Measurements from ENCODE around the gene SPG11. TPM values are rescaled to one million over a fixed set of nuclear protein-coding genes. Genes with fewer than 3 reads are reported as not detected.
"Not testable (repeated sequence)": the region's sequence is repeated elsewhere in the genome, so short reads cannot be mapped to it uniquely, and the experiment has no call there.

SPG11 gene
- 34.3 and 36.4 TPM in 2 replicates for total RNA-seq (2014; rRNA removed; shearing (Covaris generic))

DNA sequence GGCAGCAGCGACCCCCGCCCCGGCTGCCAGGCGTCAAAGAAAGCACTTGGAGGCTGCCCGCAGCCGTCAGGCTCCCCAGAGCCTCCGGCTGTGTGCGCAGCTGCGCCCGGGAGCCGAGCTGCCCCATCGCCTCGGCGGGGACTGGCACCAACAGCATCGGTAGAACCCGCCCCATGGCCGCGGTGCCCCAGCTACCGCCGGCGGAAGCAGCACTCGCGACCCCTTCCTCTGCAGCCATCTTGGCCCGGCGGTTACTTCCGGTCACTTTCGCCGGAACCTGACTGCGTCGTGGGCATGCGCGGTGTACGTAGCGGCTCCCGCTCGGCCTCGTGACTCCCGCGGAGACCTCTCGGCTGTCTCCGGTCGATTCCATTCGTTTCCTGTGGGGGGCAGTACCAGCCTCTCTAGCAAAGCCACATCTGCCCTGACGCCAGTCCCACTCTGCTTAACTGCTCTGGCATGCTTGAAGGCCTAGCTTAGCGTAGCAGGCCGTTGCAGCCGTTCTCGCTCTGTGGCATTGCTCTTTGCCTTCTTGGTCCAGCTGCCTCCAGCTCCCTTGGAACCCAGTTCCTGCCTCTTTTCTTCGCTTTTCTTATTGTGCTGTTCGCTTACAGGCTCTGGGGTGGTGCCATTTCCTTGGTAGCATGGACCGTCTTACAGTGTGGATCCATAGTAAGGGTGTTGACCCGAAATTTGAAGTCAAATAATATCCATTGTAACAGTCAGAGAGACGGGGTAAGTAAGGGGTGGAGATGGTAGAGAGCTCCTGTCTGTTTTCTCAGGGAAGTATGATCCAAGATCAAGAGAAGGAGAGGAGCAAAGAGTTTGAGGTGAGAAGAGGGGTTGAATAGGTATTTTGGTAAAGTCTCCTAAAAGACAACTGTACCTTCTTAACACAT lies at the start of gene SPG11:
Gene SPG11 (minus strand): TSS at position 253 of the 899 bp plus-strand sequence. CDS start 15 bp downstream, at position 238.
- no peaks in the 10 kb centered on the region; the same call in 1 of the 2 replicates for H3K36me3 ChIP-seq (replicated peaks; ENCODE audit: control insufficient read depth, insufficient read depth, low read length)
- no peaks in the 10 kb centered on the region for H3K27me3 ChIP-seq (ENCODE audit: control insufficient read depth, insufficient read depth, low read length)
- peak within 1 kb of the TSS; percentile 91 for H3K4me3 ChIP-seq (ENCODE audit: insufficient read depth, low read depth, low read length)
- DNase-seq: peak; percentile 93

- Histone ChIP-seq H3K27me3 (ENCODE audit: control insufficient read depth, insufficient read depth, low read length) (peaks cover 6% of the 10 kb centered on the region), H3K36me3 (replicated peaks; ENCODE audit: control insufficient read depth, insufficient read depth, low read length) (peaks cover 6% of the 10 kb centered on the region), H3K4me3 (ENCODE audit: insufficient read depth, low read depth, low read length) (peak overlapping the region; percentile 85)
- no peak for DNase-seq
Observed at GRCh38 chr15:44712346-44713005, 49.0 kb upstream of the SPG11 start.

GRCh38 chr15:44711743-44712345 lies 48.4 kb upstream of the SPG11 start:
- H3K27me3 ChIP-seq (ENCODE audit: control insufficient read depth, insufficient read depth, low read length): peaks cover 6% of the 10 kb centered on the region
- peak overlapping the region; percentile 85 for H3K4me3 ChIP-seq (ENCODE audit: insufficient read depth, low read depth, low read length)
- peak; percentile 67 for DNase-seq
- peaks cover 5% of the 10 kb centered on the region for H3K36me3 ChIP-seq (replicated peaks; ENCODE audit: control insufficient read depth, insufficient read depth, low read length)

GRCh38 chr15:44711096-44711742 lies 47.8 kb upstream of the SPG11 start, which contains the start of the genes B2M and PATL2:
Gene B2M (plus strand): TSS chr15:44711517. CDS start chr15:44711547, 30 bp downstream.
Gene PATL2 (minus strand): TSS chr15:44711323. CDS start chr15:44676490, 34,833 bp downstream.
- Histone ChIP-seq H3K4me3 (ENCODE audit: insufficient read depth, low read depth, low read length) (peak within 1 kb of the TSS; percentile 85), H3K27me3 (ENCODE audit: control insufficient read depth, insufficient read depth, low read length) (peaks cover 6% of the 10 kb centered on the region), H3K36me3 (replicated peaks; ENCODE audit: control insufficient read depth, insufficient read depth, low read length) (peaks cover 1% of the 10 kb centered on the region; the same call in 1 of the 2 replicates)
- peak; percentile 92 for DNase-seq

GRCh38 chr15:44710236-44711095 lies 47.0 kb upstream of the SPG11 start:
- Histone ChIP-seq H3K27me3 (ENCODE audit: control insufficient read depth, insufficient read depth, low read length) (peaks cover 6% of the 10 kb centered on the region), H3K36me3 (replicated peaks; ENCODE audit: control insufficient read depth, insufficient read depth, low read length) (no peaks in the 10 kb centered on the region), H3K4me3 (ENCODE audit: insufficient read depth, low read depth, low read length) (peak overlapping the region; percentile 85)
- peak; percentile 33 for DNase-seq

DNA sequence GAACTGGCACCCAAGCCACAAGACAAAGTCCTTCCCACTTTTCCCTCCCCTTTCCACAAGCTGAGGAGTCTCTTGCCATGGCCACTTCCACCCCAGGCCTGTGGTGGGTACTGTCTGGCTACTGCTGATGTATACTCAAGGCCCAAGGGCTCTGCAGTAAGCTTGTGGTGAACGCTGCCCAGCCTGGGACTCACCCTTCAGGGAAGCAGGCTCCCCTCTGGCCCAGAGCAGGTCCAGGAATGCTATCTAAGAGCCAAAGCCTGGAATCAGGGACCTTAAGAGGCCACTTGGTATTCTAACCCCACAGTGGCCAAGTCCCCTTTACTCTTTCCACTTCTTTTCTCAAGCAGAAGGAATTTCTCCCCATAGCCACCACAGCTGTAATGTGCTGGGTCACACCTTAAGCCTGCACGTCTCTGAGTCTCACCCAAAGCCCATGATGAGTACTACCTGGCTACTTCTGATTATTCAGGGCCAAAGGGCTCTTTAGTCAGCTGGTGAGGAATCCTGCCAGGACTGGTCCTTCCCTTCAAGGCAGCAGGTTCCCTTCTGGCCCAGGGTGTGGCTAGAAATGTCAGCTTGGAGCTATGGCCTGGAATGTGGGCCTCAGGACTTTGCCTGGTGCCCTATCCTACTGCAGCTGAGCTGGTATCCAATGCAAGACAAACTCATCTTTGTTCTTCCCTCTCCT lies 43.6 kb upstream of the SPG11 start:
- no peak for DNase-seq
- H3K36me3 ChIP-seq (replicated peaks; ENCODE audit: control insufficient read depth, insufficient read depth, low read length): no peaks in the 10 kb centered on the region
- no peak overlapping the region for H3K4me3 ChIP-seq (ENCODE audit: insufficient read depth, low read depth, low read length)
- peaks cover 5% of the 10 kb centered on the region for H3K27me3 ChIP-seq (ENCODE audit: control insufficient read depth, insufficient read depth, low read length)

DNA sequence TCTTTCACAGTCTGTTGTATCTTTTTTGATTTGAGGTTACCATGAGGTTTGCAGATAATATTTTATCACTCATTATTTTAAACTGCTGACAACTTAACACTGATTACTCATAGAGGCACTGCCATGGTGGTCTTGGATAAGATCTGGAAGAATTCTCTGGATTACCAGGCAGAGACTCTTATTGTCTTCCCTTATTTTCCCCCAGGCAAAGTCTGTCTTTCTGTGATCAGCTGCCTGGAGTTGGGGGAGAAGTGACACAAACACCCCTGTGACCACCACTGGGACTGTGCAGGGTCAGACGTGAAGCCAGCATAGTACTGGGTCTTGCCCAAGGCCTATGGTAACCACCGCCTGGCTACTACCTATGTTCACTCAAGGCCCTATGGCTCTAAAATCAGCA lies 42.9 kb upstream of the SPG11 start:
- Histone ChIP-seq H3K4me3 (ENCODE audit: insufficient read depth, low read depth, low read length) (no peak overlapping the region), H3K36me3 (replicated peaks; ENCODE audit: control insufficient read depth, insufficient read depth, low read length) (no peaks in the 10 kb centered on the region), H3K27me3 (ENCODE audit: control insufficient read depth, insufficient read depth, low read length) (no peaks in the 10 kb centered on the region)
- no peak for DNase-seq

- DNase-seq: no peak
- Histone ChIP-seq H3K27me3 (ENCODE audit: control insufficient read depth, insufficient read depth, low read length) (no peaks in the 10 kb centered on the region), H3K36me3 (replicated peaks; ENCODE audit: control insufficient read depth, insufficient read depth, low read length) (no peaks in the 10 kb centered on the region), H3K4me3 (ENCODE audit: insufficient read depth, low read depth, low read length) (no peak overlapping the region)
Observed at GRCh38 chr15:44705986-44706385, 42.5 kb upstream of the SPG11 start.

DNA sequence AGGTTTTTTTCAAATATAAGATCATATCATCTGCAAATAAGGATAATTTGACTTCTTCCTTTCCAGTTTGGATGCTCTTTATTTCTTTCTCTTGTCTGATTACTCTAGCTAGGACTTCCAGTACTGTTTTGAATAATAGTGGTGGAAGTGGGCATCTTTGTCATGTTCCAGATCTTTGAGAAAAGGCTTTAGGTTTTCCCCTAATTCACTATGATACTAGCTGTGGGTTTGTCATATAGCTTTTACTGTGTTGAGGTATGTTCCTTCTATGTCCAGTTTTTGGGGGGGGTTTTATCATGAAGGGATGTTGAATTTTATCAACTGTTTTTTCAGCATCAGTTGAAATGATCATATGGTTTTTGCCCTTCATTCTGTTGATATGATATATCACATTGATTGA lies 37.2 kb upstream of the SPG11 start:
- DNase-seq; H3K36me3 ChIP-seq (replicated peaks; ENCODE audit: control insufficient read depth, insufficient read depth, low read length); H3K27me3 ChIP-seq (ENCODE audit: control insufficient read depth, insufficient read depth, low read length); H3K4me3 ChIP-seq (ENCODE audit: insufficient read depth, low read depth, low read length): not testable (repeated sequence)

- no peaks in the 10 kb centered on the region for H3K27me3 ChIP-seq (ENCODE audit: control insufficient read depth, insufficient read depth, low read length)
- H3K4me3 ChIP-seq (ENCODE audit: insufficient read depth, low read depth, low read length): no peak overlapping the region
- H3K36me3 ChIP-seq (replicated peaks; ENCODE audit: control insufficient read depth, insufficient read depth, low read length): no peaks in the 10 kb centered on the region
- no peak for DNase-seq
Observed at GRCh38 chr15:44698641-44699040, 35.2 kb upstream of the SPG11 start.

DNA sequence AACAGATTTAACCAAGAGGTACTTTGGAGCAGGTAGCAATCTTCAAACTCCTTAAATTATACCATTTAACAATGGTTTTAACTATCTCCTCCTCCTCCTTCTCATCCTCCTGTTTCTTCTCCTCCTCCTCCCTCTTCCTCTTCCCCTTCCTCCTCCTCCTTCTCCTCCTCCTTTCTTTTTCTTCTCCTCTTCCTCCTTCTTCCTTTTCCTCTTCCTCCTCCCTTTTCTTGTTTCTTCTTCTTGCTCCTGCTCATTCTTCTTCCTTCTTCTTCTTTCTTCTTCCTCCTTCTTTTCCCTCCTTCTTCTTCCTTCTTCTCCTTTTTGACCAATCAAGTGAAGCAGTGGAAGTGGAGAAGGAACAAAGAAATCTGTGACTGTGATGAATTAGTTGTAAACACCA lies 33.6 kb upstream of the SPG11 start:
- Histone ChIP-seq H3K27me3 (ENCODE audit: control insufficient read depth, insufficient read depth, low read length) (no peaks in the 10 kb centered on the region), H3K36me3 (replicated peaks; ENCODE audit: control insufficient read depth, insufficient read depth, low read length) (no peaks in the 10 kb centered on the region), H3K4me3 (ENCODE audit: insufficient read depth, low read depth, low read length) (no peak overlapping the region)
- no peak for DNase-seq

GRCh38 chr15:44695294-44695693 lies 31.8 kb upstream of the SPG11 start:
- no peak for DNase-seq
- H3K36me3 ChIP-seq (replicated peaks; ENCODE audit: control insufficient read depth, insufficient read depth, low read length): no peaks in the 10 kb centered on the region
- no peak overlapping the region for H3K4me3 ChIP-seq (ENCODE audit: insufficient read depth, low read depth, low read length)
- H3K27me3 ChIP-seq (ENCODE audit: control insufficient read depth, insufficient read depth, low read length): no peaks in the 10 kb centered on the region

GRCh38 chr15:44694416-44694815 lies 31.0 kb upstream of the SPG11 start:
- no peaks in the 10 kb centered on the region for H3K27me3 ChIP-seq (ENCODE audit: control insufficient read depth, insufficient read depth, low read length)
- no peak overlapping the region for H3K4me3 ChIP-seq (ENCODE audit: insufficient read depth, low read depth, low read length)
- DNase-seq: no peak
- H3K36me3 ChIP-seq (replicated peaks; ENCODE audit: control insufficient read depth, insufficient read depth, low read length): no peaks in the 10 kb centered on the region
